Measurements from ENCODE around the gene BAIAP2. TPM values are rescaled to one million over a fixed set of nuclear protein-coding genes. Genes with fewer than 3 reads are reported as not detected.

Gene BAIAP2
- total and polyA plus RNA-seq, 2 of the 13 experiments (the other 11 are each of a cell fraction or from before 2014, with no cell fraction given): 22.5 to 24.0 TPM

GRCh38 chr17:81043319-81043724 is 8.4 kb downstream of the BAIAP2 start (continued):
- TF ChIP-seq KLF12 (CRISPR knock-in tag; IDR thresholded peaks at IDR 0.05; ENCODE audit: borderline replicate concordance): peak; percentile 40; the same call in 1 of the 2 replicates
- TF ChIP-seq ZNF225 (CRISPR knock-in tag; IDR thresholded peaks at IDR 0.05): no peak; the same call in 1 of the 2 replicates
- no peak for TF ChIP-seq THYN1 (CRISPR knock-in tag; IDR thresholded peaks at IDR 0.05; ENCODE audit: borderline replicate concordance, low read depth)
- TF ChIP-seq ZNF317 (CRISPR knock-in tag; IDR thresholded peaks at IDR 0.05): peak; percentile 71; the same call in 1 of the 2 replicates
- no peak for TF ChIP-seq MAF1 (CRISPR knock-in tag; IDR thresholded peaks at IDR 0.05; ENCODE audit: borderline replicate concordance)
- no peak for TF ChIP-seq CSRNP1 (CRISPR knock-in tag; IDR thresholded peaks at IDR 0.05)
- no peak for TF ChIP-seq NFKB2 (CRISPR knock-in tag; IDR thresholded peaks at IDR 0.05; ENCODE audit: borderline replicate concordance)
- TF ChIP-seq MAFF (IDR thresholded peaks at IDR 0.05; ENCODE audit: low read depth, low read length): no peak
- TF ChIP-seq ZNF34 (CRISPR knock-in tag; IDR thresholded peaks at IDR 0.05; ENCODE audit: borderline replicate concordance): 0 out of 2 replicates have a peak, but pooled peaks have one; percentile 89
- no peak for TF ChIP-seq SUZ12 (IDR thresholded peaks at IDR 0.05; ENCODE audit: low read depth, low read length)
- TF ChIP-seq ZBTB25 (CRISPR knock-in tag; IDR thresholded peaks at IDR 0.05): no peak
- TF ChIP-seq BATF2 (CRISPR knock-in tag; IDR thresholded peaks at IDR 0.05): no peak
- no peak for TF ChIP-seq ZNF639 (CRISPR knock-in tag; conservative IDR thresholded peaks at IDR 0.05)
- no peak for TF ChIP-seq MXD4 (CRISPR knock-in tag; IDR thresholded peaks at IDR 0.05)
- TF ChIP-seq KIAA2018 (CRISPR knock-in tag; IDR thresholded peaks at IDR 0.05; ENCODE audit: borderline replicate concordance): no peak
- no peak for TF ChIP-seq MED1 (CRISPR knock-in tag; IDR thresholded peaks at IDR 0.05)
- TF ChIP-seq ESRRA (CRISPR knock-in tag; IDR thresholded peaks at IDR 0.05; ENCODE audit: low read depth): peak; percentile 14; the same call in 1 of the 2 replicates
- TF ChIP-seq FLYWCH1 (CRISPR knock-in tag; IDR thresholded peaks at IDR 0.05): no peak
